Loucy (cell line): Measurements from ENCODE around the gene P2RY8.

ENCODE experiments used
- CTCF ChIP-seq: fragments of 200-600 bp; sonication (generic); conservative IDR thresholded peaks from 2 replicates; pipeline ENCODE4 v1.5.1; 2014; ENCODE audit warnings: mild to moderate bottlenecking, antibody characterized with exemption, low read length
- EZH2phosphoT487 ChIP-seq: fragments of 200-600 bp; IDR thresholded peaks from 2 replicates; pipeline ENCODE4 v1.6.1; 2018; ENCODE audit warnings: antibody characterized with exemption, mild to moderate bottlenecking, moderate library complexity, borderline replicate concordance

DNA sequence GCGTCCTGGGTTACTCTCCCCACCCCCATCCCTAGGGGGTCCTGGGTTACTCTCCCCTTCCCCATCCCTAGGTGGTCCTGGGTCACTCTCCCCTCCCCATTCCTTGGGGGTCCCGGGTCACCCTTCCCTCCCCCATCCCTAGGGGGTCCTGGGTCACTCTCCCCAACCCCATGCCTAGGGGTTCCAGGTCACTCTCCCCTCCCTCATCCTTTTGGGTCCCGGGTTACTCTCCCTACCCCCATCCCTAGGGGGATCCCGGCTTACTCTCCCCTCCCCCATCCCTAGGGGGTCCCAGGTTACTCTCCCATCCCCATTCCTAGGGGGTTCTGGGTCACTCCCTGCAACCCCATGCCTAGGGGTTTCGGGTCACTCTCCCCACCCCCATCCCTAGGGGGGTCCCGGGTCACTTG, 85.7 kb downstream of the P2RY8 start:
- TF ChIP-seq CTCF (no peak), EZH2phosphoT487 (no peak)
